Naive B cell (primary cell): Measurements from ENCODE around the gene ENO2. TPM values are rescaled to one million over a fixed set of nuclear protein-coding genes. Genes with fewer than 3 reads are reported as not detected.
A peak's percentile ranks its signal among the peaks of the same experiment; 100 is the strongest.
"Not testable (repeated sequence)": the region's sequence is repeated elsewhere in the genome, so short reads cannot be mapped to it uniquely, and the experiment has no call there.

Experiments used
- ATAC-seq, 2 donors: fragments of 150-1000 bp; cut with Tn5 transposase; 2 replicates each; pipeline ENCODE4 v1.10.0; 2021; ENCODE audit warnings: low read depth in 2 of 2, mild to moderate bottlenecking in 2 of 2, moderate library complexity in 2 of 2
- DNase-seq: peaks from one replicate; pipeline ENCODE4 v3.0.0; 2022
- H3K27ac Mint-ChIP-seq, 6 donors: one replicate each; pipeline ENCODE4 v1.8.0; 2020 to 2022; ENCODE audit warnings: mild to moderate bottlenecking in 6 of 6, mixed read lengths in 6 of 6, moderate library complexity in 5 of 6, inconsistent platforms in 2 of 6
- H3K27me3 Mint-ChIP-seq, 3 donors: one replicate each; pipeline ENCODE4 v1.8.0; 2021 to 2022; ENCODE audit warnings: mixed read lengths in 3 of 3, mild to moderate bottlenecking in 1 of 3
- H3K36me3 Mint-ChIP-seq, 2 donors: one replicate each; pipeline ENCODE4 v1.8.0; 2020 to 2022; ENCODE audit warnings: mixed read lengths in 2 of 2, inconsistent platforms in 1 of 2, mild to moderate bottlenecking in 1 of 2
- H3K4me1 Mint-ChIP-seq, 3 donors: one replicate each; pipeline ENCODE4 v1.8.0; 2020 to 2022; ENCODE audit warnings: mixed read lengths in 3 of 3, inconsistent platforms in 1 of 3, mild to moderate bottlenecking in 1 of 3, moderate library complexity in 1 of 3
- H3K4me3 Mint-ChIP-seq, 8 donors: one replicate each; pipeline ENCODE4 v1.8.0; 2020 to 2022; ENCODE audit warnings: mild to moderate bottlenecking in 8 of 8, mixed read lengths in 8 of 8, moderate library complexity in 8 of 8, inconsistent platforms in 2 of 8
- H3K9me3 Mint-ChIP-seq, 7 donors: one replicate each; pipeline ENCODE4 v1.8.0; 2020 to 2022; ENCODE audit warnings: mixed read lengths in 7 of 7, mild to moderate bottlenecking in 5 of 7, inconsistent platforms in 2 of 7, moderate library complexity in 1 of 7
- polyA plus RNA-seq, 6 donors: library from polyadenylated mRNA; unstranded; fragments of 300-500 nt; fragmentation: Illumina TruSeq; gene quantifications; one replicate each; pipeline ENCODE4 v1.2.3, GENCODE V29; 2021; ENCODE audit warnings: low read depth in 6 of 6

ENO2 gene
- polyA plus RNA-seq, 6 donors from 2014 or later = 3.8 to 8.4 (median 5.9) TPM

GRCh38 chr12:6872073-6873048 lies 42.0 kb upstream of the ENO2 start:
- H3K27me3 Mint-ChIP-seq = no peaks in the 10 kb centered on the region
- peak; percentile 31 to 41 for ATAC-seq
- peak; percentile 84 for DNase-seq
- H3K27ac Mint-ChIP-seq = peak overlapping the region; percentile 81 to 94 (median 89)
- H3K4me1 Mint-ChIP-seq = peaks cover 36 to 52% (median 48%) of the 10 kb centered on the region in 3 donors
- H3K9me3 Mint-ChIP-seq = no peaks in the 10 kb centered on the region
- H3K36me3 Mint-ChIP-seq = no peaks in the 10 kb centered on the region
- peak overlapping the region; percentile 90 to 95 (median 94) for H3K4me3 Mint-ChIP-seq

DNA sequence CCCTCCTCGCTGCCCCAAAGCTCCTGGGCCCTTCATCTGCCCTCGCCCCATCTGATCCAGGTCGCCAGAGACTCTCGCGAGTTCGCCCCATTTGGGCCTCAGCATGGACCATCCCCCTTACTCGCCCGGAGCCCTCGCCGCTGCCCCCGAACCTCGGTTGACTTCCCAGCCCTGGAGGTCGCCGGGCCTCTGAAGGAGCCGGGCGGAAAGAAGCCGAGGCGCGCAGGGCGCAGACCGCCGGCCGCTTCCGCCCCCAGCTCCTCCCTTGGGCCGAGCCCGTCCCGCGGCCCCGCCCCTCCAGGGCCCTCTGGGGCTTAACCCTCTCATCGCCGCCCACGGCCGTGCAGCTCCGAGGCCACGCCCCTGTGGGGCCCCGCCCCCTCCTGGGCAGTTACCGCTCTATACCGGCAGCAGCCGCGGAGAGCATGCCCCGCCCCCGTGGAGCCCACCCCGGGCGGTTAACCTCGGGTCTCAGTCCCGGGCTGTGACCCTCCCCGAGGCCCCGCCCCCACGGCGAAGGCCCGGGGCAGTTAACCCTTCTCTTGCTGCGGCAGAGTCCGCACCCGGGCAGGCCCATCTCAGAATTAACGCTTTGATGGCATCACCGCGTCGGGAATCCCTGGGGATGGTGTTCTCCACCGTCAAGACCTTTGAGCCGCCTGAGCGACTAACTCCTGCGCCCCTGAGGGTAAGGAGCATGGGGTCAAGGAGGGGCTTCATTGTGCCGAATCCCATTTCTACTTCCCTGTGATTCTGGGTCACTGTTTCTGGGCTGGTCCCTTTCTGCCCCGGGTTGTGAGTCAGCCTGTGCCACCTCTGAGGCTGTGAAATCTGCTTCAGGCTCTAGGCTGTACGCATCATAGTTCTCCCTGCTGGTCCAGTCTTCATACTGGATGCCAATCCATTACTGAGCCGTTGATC lies 41.0 kb upstream of the ENO2 start, which contains the start of gene SPSB2:
Gene SPSB2, minus strand, starts transcription at position 210 of the 921 bp plus-strand sequence. CDS start 402 bp downstream, outside the sequence.
- Mint-ChIP-seq H3K4me3 (peak within 1 kb of the TSS; percentile 90 to 95 (median 94)), H3K27ac (peak within 1 kb of the TSS; percentile 81 to 94 (median 92)), H3K36me3 (no peaks in the 10 kb centered on the region), H3K9me3 (no peaks in the 10 kb centered on the region), H3K27me3 (no peaks in the 10 kb centered on the region), H3K4me1 (peaks cover 32 to 48% (median 44%) of the 10 kb centered on the region in 3 donors)
- DNase-seq (peak; percentile 99), ATAC-seq (peak; percentile 85 to 87)

DNA sequence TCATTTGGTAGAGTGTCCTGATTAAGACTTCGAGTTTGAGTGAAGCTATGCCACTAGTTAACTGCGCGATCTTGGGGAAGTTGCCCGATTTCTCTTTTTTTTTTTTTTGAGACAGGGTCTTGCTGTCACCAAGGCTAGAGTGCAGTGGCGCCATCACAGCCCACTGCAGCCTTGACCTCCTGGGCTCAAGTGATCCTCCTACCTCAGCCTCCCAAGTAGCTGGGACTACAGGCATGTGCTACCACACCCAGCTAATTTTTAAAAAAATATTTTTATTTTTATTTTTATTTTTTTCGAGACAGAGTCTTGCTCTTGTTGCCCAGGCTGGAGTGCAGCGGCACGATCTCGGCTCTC lies 40.4 kb upstream of the ENO2 start:
- DNase-seq, H3K27me3 Mint-ChIP-seq, H3K36me3 Mint-ChIP-seq, ATAC-seq, H3K9me3 Mint-ChIP-seq: not testable (repeated sequence)
- Mint-ChIP-seq H3K4me1 (peaks cover 26 to 41% (median 38%) of the 10 kb centered on the region in 3 donors), H3K27ac (peak overlapping the region in 5 of 6 donors; percentile 54 to 94 (median 81)), H3K4me3 (peak overlapping the region; percentile 90 to 95 (median 94))

GRCh38 chr12:6879824-6880223 lies 34.6 kb upstream of the ENO2 start:
- H3K4me1 Mint-ChIP-seq, ATAC-seq, H3K36me3 Mint-ChIP-seq, H3K4me3 Mint-ChIP-seq, DNase-seq, H3K27ac Mint-ChIP-seq, H3K9me3 Mint-ChIP-seq, H3K27me3 Mint-ChIP-seq: not testable (repeated sequence)

GRCh38 chr12:6883252-6883651 lies 31.1 kb upstream of the ENO2 start:
- Mint-ChIP-seq H3K9me3 (no peaks in the 10 kb centered on the region), H3K27ac (no peak overlapping the region), H3K27me3 (no peaks in the 10 kb centered on the region), H3K36me3 (no peaks in the 10 kb centered on the region), H3K4me3 (no peak overlapping the region), H3K4me1 (no peaks in the 10 kb centered on the region)
- no peak for ATAC-seq
- DNase-seq = no peak

- H3K4me1 Mint-ChIP-seq = no peaks in the 10 kb centered on the region
- no peak overlapping the region for H3K27ac Mint-ChIP-seq
- no peaks in the 10 kb centered on the region for H3K9me3 Mint-ChIP-seq
- no peak for DNase-seq
- H3K36me3 Mint-ChIP-seq = no peaks in the 10 kb centered on the region
- no peaks in the 10 kb centered on the region for H3K27me3 Mint-ChIP-seq
- no peak for ATAC-seq
- peak overlapping the region in 1 of 8 donors; percentile 64 for H3K4me3 Mint-ChIP-seq
Measured at GRCh38 chr12:6883683-6884082, 30.7 kb upstream of the ENO2 start.

DNA sequence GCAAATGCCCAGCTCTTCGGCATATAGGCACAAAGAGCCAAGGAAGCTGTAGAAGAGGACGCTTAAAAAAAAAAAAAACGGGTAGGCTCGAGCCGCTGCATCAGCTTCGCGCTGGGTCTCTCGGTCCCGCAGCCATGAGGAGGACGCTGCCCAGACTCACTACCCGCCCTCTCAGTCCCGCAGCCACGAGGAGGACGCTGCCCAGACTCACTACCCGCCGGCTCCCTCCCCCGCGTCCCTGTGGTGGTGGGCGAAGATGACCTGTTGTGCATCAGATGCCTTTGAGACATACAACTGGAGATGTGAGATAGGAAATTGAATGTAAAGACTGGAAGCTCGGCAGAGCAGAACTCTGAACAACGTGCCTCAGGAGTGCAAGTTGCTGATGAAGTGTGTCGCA lies 29.8 kb upstream of the ENO2 start:
- no peak for DNase-seq
- H3K27me3 Mint-ChIP-seq = no peaks in the 10 kb centered on the region
- no peaks in the 10 kb centered on the region for H3K9me3 Mint-ChIP-seq
- H3K4me1 Mint-ChIP-seq = no peaks in the 10 kb centered on the region
- no peak for ATAC-seq
- H3K4me3 Mint-ChIP-seq = no peak overlapping the region
- H3K36me3 Mint-ChIP-seq = no peaks in the 10 kb centered on the region
- H3K27ac Mint-ChIP-seq = no peak overlapping the region

- H3K27me3 Mint-ChIP-seq, DNase-seq, ATAC-seq, H3K9me3 Mint-ChIP-seq, H3K27ac Mint-ChIP-seq, H3K4me3 Mint-ChIP-seq, H3K36me3 Mint-ChIP-seq: not testable (repeated sequence)
- H3K4me1 Mint-ChIP-seq = peaks cover 6 to 11% (median 7%) of the 10 kb centered on the region in 3 donors
Measured at GRCh38 chr12:6886206-6886999, 28.0 kb upstream of the ENO2 start.

GRCh38 chr12:6887460-6887859 lies 26.9 kb upstream of the ENO2 start:
- Mint-ChIP-seq H3K4me1 (peaks cover 10 to 15% (median 15%) of the 10 kb centered on the region in 3 donors), H3K4me3 (no peak overlapping the region), H3K36me3 (no peaks in the 10 kb centered on the region), H3K27ac (no peak overlapping the region), H3K27me3 (no peaks in the 10 kb centered on the region), H3K9me3 (no peaks in the 10 kb centered on the region)
- no peak for DNase-seq
- ATAC-seq = no peak

DNA sequence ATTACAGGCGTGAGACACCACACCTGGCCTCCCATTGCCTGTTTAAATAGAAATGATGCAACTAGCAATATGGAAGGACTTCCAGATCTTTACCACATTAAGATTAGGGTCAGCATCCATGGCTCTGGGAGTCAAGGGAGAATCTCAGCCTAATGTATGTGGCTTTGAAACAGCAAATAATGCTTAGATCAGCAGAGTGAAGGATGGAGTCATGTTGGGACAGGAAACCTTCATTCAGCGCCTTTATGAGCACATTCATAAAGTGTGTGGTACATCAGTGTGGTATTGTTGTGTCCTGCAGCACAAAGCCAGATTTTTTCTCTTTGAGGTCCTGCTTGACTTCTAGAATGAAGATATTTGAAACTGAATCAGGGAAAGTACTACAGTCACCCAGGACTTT lies 26.0 kb upstream of the ENO2 start:
- Mint-ChIP-seq H3K27ac (peak overlapping the region in 1 of 6 donors; percentile 39), H3K4me3 (peak overlapping the region in 1 of 8 donors; percentile 37)

GRCh38 chr12:6888794-6889193 lies 25.6 kb upstream of the ENO2 start:
- not testable (repeated sequence) for H3K36me3 Mint-ChIP-seq, H3K9me3 Mint-ChIP-seq, H3K27me3 Mint-ChIP-seq, DNase-seq, H3K27ac Mint-ChIP-seq, ATAC-seq
- peak overlapping the region in 2 of 8 donors; percentile 37 to 42 for H3K4me3 Mint-ChIP-seq
- peaks cover 10 to 15% (median 15%) of the 10 kb centered on the region in 3 donors for H3K4me1 Mint-ChIP-seq

More for the DNA sequence above, 26.0 kb upstream of the ENO2 start:
- Mint-ChIP-seq H3K27me3 (no peaks in the 10 kb centered on the region), H3K36me3 (no peaks in the 10 kb centered on the region), H3K4me1 (peaks cover 10 to 15% (median 15%) of the 10 kb centered on the region in 3 donors), H3K9me3 (no peaks in the 10 kb centered on the region)
- ATAC-seq (no peak), DNase-seq (no peak)

GRCh38 chr12:6889775-6890573 lies 24.4 kb upstream of the ENO2 start:
- H3K9me3 Mint-ChIP-seq, H3K36me3 Mint-ChIP-seq, H3K27me3 Mint-ChIP-seq, DNase-seq, ATAC-seq: not testable (repeated sequence)
- H3K4me1 Mint-ChIP-seq = peaks cover 10 to 15% (median 15%) of the 10 kb centered on the region in 3 donors
- H3K4me3 Mint-ChIP-seq = peak overlapping the region in 6 of 8 donors; percentile 80 to 94 (median 88)
- H3K27ac Mint-ChIP-seq = peak overlapping the region in 5 of 6 donors; percentile 69 to 94 (median 86)
